ENCODE data around the gene UBE2R2.

The UBE2R2 gene

DNA sequence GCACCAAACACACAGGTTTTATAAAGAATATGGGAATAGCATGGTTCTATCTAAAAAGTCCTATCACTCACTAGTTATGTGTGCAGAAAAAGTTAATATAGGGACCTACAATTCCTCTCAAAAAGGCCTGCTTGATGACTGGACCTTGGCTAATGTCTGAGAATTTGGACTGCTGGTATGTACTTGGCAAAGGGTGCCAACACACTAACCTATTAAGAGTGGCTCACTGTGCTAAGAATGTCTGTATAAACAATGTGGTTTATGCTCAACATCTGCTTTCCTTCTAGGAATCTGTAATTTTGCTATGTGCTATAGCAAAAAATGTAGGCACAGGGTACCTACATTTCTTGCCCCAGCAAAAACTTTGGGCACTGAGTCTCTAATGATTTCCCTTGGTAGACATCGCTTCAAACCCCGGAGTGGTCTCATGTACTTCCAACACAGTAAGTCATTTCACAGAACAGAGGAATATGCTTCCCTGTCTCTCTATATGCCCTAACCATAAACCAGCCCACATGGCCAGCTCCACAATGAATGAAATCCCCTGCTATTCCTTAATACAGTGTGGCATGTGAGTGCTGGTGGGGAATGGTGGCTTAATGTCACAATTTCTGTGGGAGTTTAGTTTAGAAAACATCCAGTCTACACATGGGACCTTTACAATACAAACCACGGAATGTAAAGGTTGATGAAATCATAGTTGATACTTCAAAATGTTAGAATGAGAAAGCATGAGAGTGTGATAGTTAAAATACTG is 130.0 kb downstream of the UBE2R2 start:
- DNase-seq (no peak), ATAC-seq (ENCODE audit: insufficient read depth, low read depth) (no peak)
- no peak overlapping the region for H3K9ac ChIP-seq (ENCODE audit: low read depth, low read length)
- no peak overlapping the region for H3K4me3 ChIP-seq (ENCODE audit: low read depth in 1 of 2, low read length in 2 of 2)
- no peak overlapping the region for H3K4me2 ChIP-seq (ENCODE audit: insufficient read depth, low read length)
- H3K4me1 ChIP-seq (ENCODE audit: insufficient read depth, low read length): no peaks in the 10 kb centered on the region
- TF ChIP-seq, protein P1, sequence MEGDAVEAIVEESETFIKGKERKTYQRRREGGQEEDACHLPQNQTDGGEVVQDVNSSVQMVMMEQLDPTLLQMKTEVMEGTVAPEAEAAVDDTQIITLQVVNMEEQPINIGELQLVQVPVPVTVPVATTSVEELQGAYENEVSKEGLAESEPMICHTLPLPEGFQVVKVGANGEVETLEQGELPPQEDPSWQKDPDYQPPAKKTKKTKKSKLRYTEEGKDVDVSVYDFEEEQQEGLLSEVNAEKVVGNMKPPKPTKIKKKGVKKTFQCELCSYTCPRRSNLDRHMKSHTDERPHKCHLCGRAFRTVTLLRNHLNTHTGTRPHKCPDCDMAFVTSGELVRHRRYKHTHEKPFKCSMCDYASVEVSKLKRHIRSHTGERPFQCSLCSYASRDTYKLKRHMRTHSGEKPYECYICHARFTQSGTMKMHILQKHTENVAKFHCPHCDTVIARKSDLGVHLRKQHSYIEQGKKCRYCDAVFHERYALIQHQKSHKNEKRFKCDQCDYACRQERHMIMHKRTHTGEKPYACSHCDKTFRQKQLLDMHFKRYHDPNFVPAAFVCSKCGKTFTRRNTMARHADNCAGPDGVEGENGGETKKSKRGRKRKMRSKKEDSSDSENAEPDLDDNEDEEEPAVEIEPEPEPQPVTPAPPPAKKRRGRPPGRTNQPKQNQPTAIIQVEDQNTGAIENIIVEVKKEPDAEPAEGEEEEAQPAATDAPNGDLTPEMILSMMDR (IDR thresholded peaks at IDR 0.05; ENCODE audit: borderline replicate concordance, extremely low read depth, low read length, poor library complexity, severe bottlenecking): no peak
- no peak for TF ChIP-seq EZH2 (IDR thresholded peaks at IDR 0.05; ENCODE audit: borderline replicate concordance, low read depth, low read length, severe bottlenecking)
- H3K36me3 ChIP-seq (ENCODE audit: insufficient read depth, low read length): peaks cover 79% of the 10 kb centered on the region
- no peak overlapping the region for H2AFZ ChIP-seq (ENCODE audit: low read depth, low read length)
- no peaks in the 10 kb centered on the region for H3K9me3 ChIP-seq (ENCODE audit: insufficient read depth, low read length, severe bottlenecking)
- no peaks in the 10 kb centered on the region for H3K27me3 ChIP-seq (ENCODE audit: insufficient read depth, low read length, poor library complexity)
- H4K20me1 ChIP-seq (ENCODE audit: insufficient read depth, low read length): no peaks in the 10 kb centered on the region
- no peak overlapping the region for H3K27ac ChIP-seq (ENCODE audit: low read length)
- H3K79me2 ChIP-seq (ENCODE audit: insufficient read depth, low read length): no peaks in the 10 kb centered on the region

DNA sequence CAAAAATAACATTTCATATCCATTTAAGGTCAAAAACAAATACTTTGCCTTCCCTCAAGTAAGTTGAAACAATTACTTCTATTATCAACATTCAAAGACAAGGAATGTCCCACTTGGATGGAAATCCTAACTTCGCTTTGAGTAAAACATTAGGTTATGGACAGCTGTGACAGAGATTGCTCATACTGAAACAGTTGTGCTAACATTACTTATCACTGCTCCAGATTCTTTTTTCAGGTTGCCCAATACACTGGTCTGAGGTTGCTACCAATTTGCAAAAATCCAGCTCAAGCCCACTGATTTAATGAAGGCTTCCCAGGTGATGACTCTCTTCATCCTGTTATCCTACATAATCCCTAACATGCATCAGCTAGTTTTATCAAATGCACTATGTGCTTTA is 133.4 kb downstream of the UBE2R2 start:
- no peak overlapping the region for H3K9ac ChIP-seq (ENCODE audit: low read depth, low read length)
- H3K4me2 ChIP-seq (ENCODE audit: insufficient read depth, low read length): no peak overlapping the region
- H3K36me3 ChIP-seq (ENCODE audit: insufficient read depth, low read length): peaks cover 72% of the 10 kb centered on the region
- no peak overlapping the region for H3K27ac ChIP-seq (ENCODE audit: low read length)
- H3K4me1 ChIP-seq (ENCODE audit: insufficient read depth, low read length): no peaks in the 10 kb centered on the region
- DNase-seq: no peak
- TF ChIP-seq EZH2 (IDR thresholded peaks at IDR 0.05; ENCODE audit: borderline replicate concordance, low read depth, low read length, severe bottlenecking): no peak
- TF ChIP-seq, protein P1 (IDR thresholded peaks at IDR 0.05; ENCODE audit: borderline replicate concordance, extremely low read depth, low read length, poor library complexity, severe bottlenecking): no peak
- ATAC-seq (ENCODE audit: insufficient read depth, low read depth): no peak
- H3K27me3 ChIP-seq (ENCODE audit: insufficient read depth, low read length, poor library complexity): no peaks in the 10 kb centered on the region
- no peaks in the 10 kb centered on the region for H3K79me2 ChIP-seq (ENCODE audit: insufficient read depth, low read length)
- no peaks in the 10 kb centered on the region for H4K20me1 ChIP-seq (ENCODE audit: insufficient read depth, low read length)
- no peak overlapping the region for H2AFZ ChIP-seq (ENCODE audit: low read depth, low read length)
- H3K9me3 ChIP-seq (ENCODE audit: insufficient read depth, low read length, severe bottlenecking): no peaks in the 10 kb centered on the region
- no peak overlapping the region for H3K4me3 ChIP-seq (ENCODE audit: low read depth in 1 of 2, low read length in 2 of 2)

DNA sequence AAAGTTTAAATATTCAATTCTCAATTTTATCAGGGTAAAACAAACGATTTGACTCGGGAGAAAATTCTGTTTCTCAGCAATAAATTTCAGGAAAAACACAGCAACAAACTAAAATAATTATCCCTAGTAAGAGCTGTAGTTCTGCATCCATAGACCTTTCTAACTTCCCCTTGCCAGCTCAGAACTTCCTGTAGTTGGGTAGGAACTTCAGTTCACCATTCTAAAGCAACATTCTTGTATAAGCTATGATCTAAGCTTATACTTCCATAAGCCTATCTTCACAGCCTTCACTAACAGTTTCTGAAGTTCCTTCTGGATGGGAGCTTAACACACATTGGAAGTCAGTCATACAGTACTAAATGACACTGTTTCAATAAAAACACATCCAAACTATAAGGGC is 135.1 kb downstream of the UBE2R2 start:
- TF ChIP-seq, protein P1 (IDR thresholded peaks at IDR 0.05; ENCODE audit: borderline replicate concordance, extremely low read depth, low read length, poor library complexity, severe bottlenecking): no peak
- no peak for TF ChIP-seq EZH2 (IDR thresholded peaks at IDR 0.05; ENCODE audit: borderline replicate concordance, low read depth, low read length, severe bottlenecking)
- H3K27ac ChIP-seq (ENCODE audit: low read length): no peak overlapping the region
- no peak for ATAC-seq (ENCODE audit: insufficient read depth, low read depth)
- H3K9ac ChIP-seq (ENCODE audit: low read depth, low read length): no peak overlapping the region
- H3K4me3 ChIP-seq (ENCODE audit: low read depth in 1 of 2, low read length in 2 of 2): no peak overlapping the region
- no peak overlapping the region for H3K4me2 ChIP-seq (ENCODE audit: insufficient read depth, low read length)
- H3K4me1 ChIP-seq (ENCODE audit: insufficient read depth, low read length): no peaks in the 10 kb centered on the region
- H4K20me1 ChIP-seq (ENCODE audit: insufficient read depth, low read length): no peaks in the 10 kb centered on the region
- no peak overlapping the region for H2AFZ ChIP-seq (ENCODE audit: low read depth, low read length)
- no peaks in the 10 kb centered on the region for H3K9me3 ChIP-seq (ENCODE audit: insufficient read depth, low read length, severe bottlenecking)
- no peak for DNase-seq
- peaks cover 70% of the 10 kb centered on the region for H3K36me3 ChIP-seq (ENCODE audit: insufficient read depth, low read length)
- no peaks in the 10 kb centered on the region for H3K27me3 ChIP-seq (ENCODE audit: insufficient read depth, low read length, poor library complexity)
- no peaks in the 10 kb centered on the region for H3K79me2 ChIP-seq (ENCODE audit: insufficient read depth, low read length)
